ENCODE data around the gene CLHC1. TPM values are rescaled to one million over a fixed set of nuclear protein-coding genes. Genes with fewer than 3 reads are reported as not detected.
A peak's percentile ranks its signal among the peaks of the same experiment; 100 is the strongest.

Gene CLHC1
- total and polyA plus RNA-seq, 2 donors (not counting 3 experiments of a cell fraction or from before 2014, with no cell fraction given) = 2.4 to 12.3 TPM

- Histone ChIP-seq H3K36me3 (ENCODE audit: control insufficient read depth in 2 of 2, extremely low read depth in 1 of 2, insufficient read depth in 2 of 2, low read length in 2 of 2) (peaks cover 12 to 33% of the 10 kb centered on the region in 2 experiments), H3K4me1 (ENCODE audit: control insufficient read depth, extremely low read depth, insufficient read depth, low read length) (peaks cover 21% of the 10 kb centered on the region), H2AFZ (ENCODE audit: low read depth, low read length) (no peak overlapping the region), H3K9me1 (replicated peaks; ENCODE audit: control insufficient read depth, extremely low read depth, insufficient read depth, low read length) (no peaks in the 10 kb centered on the region), H3K27ac (ENCODE audit: insufficient read depth, low read depth, low read length) (no peak overlapping the region), H4K20me1 (replicated peaks; ENCODE audit: control insufficient read depth, extremely low read depth, insufficient read depth, low read length) (no peaks in the 10 kb centered on the region), H3K4me2 (ENCODE audit: insufficient read depth, low read length) (no peak overlapping the region), H3K27me3 (ENCODE audit: control insufficient read depth in 2 of 2, insufficient read depth in 2 of 2, low read length in 2 of 2) (no peaks in the 10 kb centered on the region), H3K9me3 (replicated peaks; ENCODE audit: control insufficient read depth, insufficient read depth, low read length) (no peaks in the 10 kb centered on the region), H3K79me2 (ENCODE audit: control insufficient read depth, insufficient read depth, low read length) (peaks cover 26% of the 10 kb centered on the region), H3K4me3 (replicated peaks in 1 of 3; ENCODE audit: insufficient read depth in 1 of 3, low read depth in 1 of 3, low read length in 3 of 3) (no peak overlapping the region), H3K9ac (replicated peaks; ENCODE audit: extremely low read depth, insufficient read depth, low read length) (no peak overlapping the region)
- intact Hi-C loops (cut with micrococcal nuclease) = loop anchor here (10.0 kb wide), 1 partner anchor 278 kb away; the partner anchor contains the start of gene CFAP36
- no peak for TF ChIP-seq MAX (IDR thresholded peaks at IDR 0.05; ENCODE audit: insufficient read depth, insufficient read length)
- TF ChIP-seq JUN (IDR thresholded peaks at IDR 0.05; ENCODE audit: borderline replicate concordance, insufficient read depth, insufficient read length, low read depth) = no peak
- TF ChIP-seq GATA2 (IDR thresholded peaks at IDR 0.05; ENCODE audit: insufficient read depth, insufficient read length, low read depth, low read length) = no peak
- peak; percentile 69 for TF ChIP-seq POLR2A (IDR thresholded peaks at IDR 0.05; ENCODE audit: low read depth, low read length)
- TF ChIP-seq CTCF (IDR thresholded peaks at IDR 0.05; ENCODE audit: extremely low read depth in 1 of 2, insufficient read depth in 1 of 2, low read depth in 1 of 2, low read length in 2 of 2) = no peak
- no peak for TF ChIP-seq MYC (IDR thresholded peaks at IDR 0.05; ENCODE audit: low read depth, low read length)
- TF ChIP-seq POLR2AphosphoS5 (IDR thresholded peaks at IDR 0.05; ENCODE audit: insufficient read depth, low read depth, low read length) = peak; percentile 75
- no peak for TF ChIP-seq FOS (IDR thresholded peaks at IDR 0.05; ENCODE audit: borderline replicate concordance, insufficient read depth, low read length)
- no peak for TF ChIP-seq EZH2 (IDR thresholded peaks at IDR 0.05; ENCODE audit: borderline replicate concordance, low read depth, low read length, severe bottlenecking)
- no TSS peak for BruUV-seq (replicated peaks)
- ChIA-PET CTCF (interaction anchor here (0.6 to 1.8 kb wide), 2 partner anchors 14 to 337 kb away, joined by 3 to 4 read pairs; no protein-coding TSS in a partner anchor), POLR2A (interaction anchor here (1.1 kb wide), 1 partner anchor 12 kb away, joined by 3 read pairs; no protein-coding TSS in a partner anchor)
- DNase-seq (ENCODE audit: low read depth, low spot score) (no peak), FAIRE-seq (no peak)
- dilution Hi-C loops (cut with MboI; ENCODE audit: extremely low pct_ligation_motif_present, low sequenced_read_pairs) = no loop called here
Observed at GRCh38 chr2:55236992-55237543, 5.0 kb upstream of the CLHC1 start.

Measured in endothelial cell of umbilical vein (primary cell).